CD4-positive, alpha-beta T cell (primary cell): ENCODE results near the gene SLC2A5. TPM values are rescaled to one million over a fixed set of nuclear protein-coding genes. Genes with fewer than 3 reads are reported as not detected.
"Not testable (repeated sequence)": the region's sequence is repeated elsewhere in the genome, so short reads cannot be mapped to it uniquely, and the experiment has no call there.

Experiments used
- ATAC-seq: fragments of 200-7000 bp; cut with Tn5 transposase; one replicate; pipeline ENCODE4 v1.10.0; 2022; ENCODE audit warnings: mild to moderate bottlenecking; ENCODE audit not compliant: poor library complexity
- CTCF ChIA-PET: fragments of 350-600 bp; sonication (Branson Sonifier 250); formaldehyde crosslinking; loops from one replicate; lab custom pipeline; 2021; ENCODE audit warnings: antibody characterized with exemption, inconsistent platforms; lab: Charles Lee
- POLR2A ChIA-PET: fragments of 350-600 bp; sonication (Branson Sonifier 250); formaldehyde crosslinking; loops from one replicate; lab custom pipeline; 2021; ENCODE audit warnings: antibody characterized with exemption, inconsistent platforms; lab: Charles Lee
- DNase-seq, 14 experiments: peaks; one replicate each; pipeline ENCODE4 v3.0.0-alpha.2; 2013 to 2020; ENCODE audit warnings: mixed read lengths in 2 of 14
- H3K27ac ChIP-seq, 2 donors: one replicate each; pipeline versions ENCODE4 v1.5.1 to v1.7.0; 2013; ENCODE audit warnings: low read length in 2 of 2, low read depth in 1 of 2, mild to moderate bottlenecking in 1 of 2
- H3K27me3 ChIP-seq, 2 experiments: 1 replicate in 1 of 2; 2 replicates in 1 of 2; pipeline versions ENCODE4 v1.6.1 to v1.7.0; 2013; ENCODE audit warnings: low read length in 2 of 2, control low read depth in 1 of 2, mild to moderate bottlenecking in 1 of 2, moderate library complexity in 1 of 2; ENCODE audit not compliant: insufficient read depth in 2 of 2, control insufficient read depth in 1 of 2
- H3K36me3 ChIP-seq: one replicate; pipeline ENCODE4 v1.6.1; 2013; ENCODE audit warnings: low read length, control low read depth; ENCODE audit not compliant: insufficient read depth
- H3K4me1 ChIP-seq: one replicate; pipeline ENCODE4 v1.6.1; 2013; ENCODE audit warnings: low read length, control low read depth; ENCODE audit not compliant: insufficient read depth
- H3K4me3 ChIP-seq: one replicate; pipeline ENCODE4 v1.5.1; 2013; ENCODE audit warnings: mild to moderate bottlenecking, low read length, moderate library complexity
- H3K9me3 ChIP-seq, 2 experiments: 1 replicate in 1 of 2; 2 replicates in 1 of 2; pipeline versions ENCODE4 v1.6.1 to v1.7.0; 2013; ENCODE audit warnings: low read length in 2 of 2, mild to moderate bottlenecking in 2 of 2, control low read depth in 1 of 2, moderate library complexity in 1 of 2; ENCODE audit not compliant: control insufficient read depth in 1 of 2, insufficient read depth in 1 of 2
- H3K27ac Mint-ChIP-seq: one replicate; pipeline ENCODE4 v1.8.0; 2020; ENCODE audit warnings: mixed read lengths
- H3K27me3 Mint-ChIP-seq: one replicate; pipeline ENCODE4 v1.8.0; 2021; ENCODE audit warnings: mixed read lengths
- H3K36me3 Mint-ChIP-seq: one replicate; pipeline ENCODE4 v1.8.0; 2021; ENCODE audit warnings: low read depth, mixed read lengths
- H3K4me1 Mint-ChIP-seq: one replicate; pipeline ENCODE4 v1.8.0; 2021; ENCODE audit warnings: low read depth, mixed read lengths
- H3K4me3 Mint-ChIP-seq: one replicate; pipeline ENCODE4 v1.8.0; 2020; ENCODE audit warnings: mild to moderate bottlenecking, mixed read lengths
- H3K9me3 Mint-ChIP-seq: one replicate; pipeline ENCODE4 v1.8.0; 2020; ENCODE audit warnings: mixed read lengths
- CTCF ChIP-seq: fragments of 200-600 bp; IDR thresholded peaks from one replicate; pipeline ENCODE4 v1.8.0; 2022; ENCODE audit warnings: antibody characterized with exemption, mild to moderate bottlenecking
- intact Hi-C, 2 experiments: fragments of 100-400 bp; cut with DNase I in 1 of 2; cut with micrococcal nuclease in 1 of 2; formaldehyde crosslinking; loops; one replicate each; pipeline versions ENCODE4 v1.15.1 to v1.9.0; 2023 to 2025; cut with DNase I, micrococcal nuclease
- total RNA-seq, 174 experiments: library from RNA in 2 of 174; stranded (reverse) in 2 of 174; gene quantifications; one replicate each; pipeline ENCODE4 v1.2.3 and lab custom pipeline; 2021 to 2026

SLC2A5 gene
- total RNA-seq, 2 experiments from 2014 or later: not detected

GRCh38 chr1:9095818-9096217, 26.4 kb upstream of the SLC2A5 start:
- Mint-ChIP-seq H3K27me3 (peaks cover 5% of the 10 kb centered on the region), H3K36me3 (no peaks in the 10 kb centered on the region), H3K4me3 (no peak overlapping the region), H3K9me3 (no peaks in the 10 kb centered on the region), H3K27ac (no peak overlapping the region), H3K4me1 (no peaks in the 10 kb centered on the region)
- CTCF ChIA-PET: no interaction called here
- no peaks in the 10 kb centered on the region for H3K9me3 ChIP-seq
- H3K27ac ChIP-seq: no peak overlapping the region
- DNase-seq (no peak), ATAC-seq (no peak)
- peaks cover 0 to 2% of the 10 kb centered on the region in 2 experiments for H3K27me3 ChIP-seq
- H3K36me3 ChIP-seq: no peaks in the 10 kb centered on the region
- POLR2A ChIA-PET: no interaction called here
- TF ChIP-seq CTCF: no peak
- no peaks in the 10 kb centered on the region for H3K4me1 ChIP-seq
- intact Hi-C loops: loop anchor here in 1 of 2 experiments (5.0 kb wide), 1 partner anchor 179 kb away; no protein-coding TSS in a partner anchor
- no peak overlapping the region for H3K4me3 ChIP-seq

DNA sequence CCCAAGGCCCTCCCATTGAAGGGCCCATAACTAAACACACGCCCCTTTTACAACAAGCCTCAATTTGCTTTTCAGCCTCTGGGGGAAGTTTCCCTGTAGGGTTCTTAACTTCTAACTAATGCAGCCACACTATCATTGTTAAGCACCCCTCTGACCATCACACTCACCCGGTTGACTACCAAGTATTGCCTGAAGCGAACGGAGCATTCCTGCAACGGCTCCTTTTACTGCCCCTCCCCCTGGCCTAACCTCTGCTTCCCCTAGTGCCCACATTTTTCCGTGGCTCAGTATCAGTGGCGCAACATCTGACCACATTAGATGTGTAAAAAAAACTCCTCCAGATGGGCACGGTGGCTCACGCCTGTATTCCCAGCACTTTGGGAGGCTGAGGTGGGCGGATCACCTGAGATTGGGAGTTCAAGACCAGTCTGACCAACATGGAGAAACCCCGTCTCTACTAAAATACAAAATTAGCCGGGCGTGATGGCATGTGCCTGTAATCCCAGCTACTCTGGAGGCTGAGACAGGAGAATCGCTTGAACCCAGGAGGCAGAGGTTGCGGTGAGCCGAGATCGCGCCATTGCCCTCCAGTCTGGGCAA, 24.7 kb upstream of the SLC2A5 start:
- H3K4me1 ChIP-seq, H3K27ac Mint-ChIP-seq, CTCF ChIA-PET, H3K9me3 Mint-ChIP-seq, DNase-seq, H3K27me3 ChIP-seq, H3K4me1 Mint-ChIP-seq, H3K27me3 Mint-ChIP-seq, ATAC-seq, H3K36me3 ChIP-seq, intact Hi-C loops, H3K4me3 Mint-ChIP-seq, H3K36me3 Mint-ChIP-seq, H3K4me3 ChIP-seq, H3K9me3 ChIP-seq, H3K27ac ChIP-seq: not testable (repeated sequence)
- POLR2A ChIA-PET: interaction anchor here (0.5 kb wide), 1 partner anchor 10 kb away, joined by 3 read pairs; no protein-coding TSS in a partner anchor

DNA sequence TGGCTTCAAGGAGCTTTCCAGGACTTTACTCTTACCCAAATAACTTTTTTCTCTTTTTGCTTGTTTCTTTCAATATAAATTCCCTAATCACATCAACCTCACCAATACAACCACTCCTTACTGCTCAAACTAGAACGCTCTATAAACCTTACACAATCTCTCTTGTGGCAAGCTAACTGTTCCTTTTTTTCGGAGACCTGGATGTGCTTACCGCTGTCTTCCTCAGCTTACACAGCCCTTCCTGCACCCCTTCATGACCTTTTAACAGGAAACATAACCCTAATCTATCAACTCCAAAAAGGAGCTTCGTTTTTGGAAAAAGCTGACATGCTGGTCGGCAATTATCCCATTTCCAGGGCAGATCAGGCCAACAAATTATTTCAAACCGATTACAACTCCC, 24.1 kb upstream of the SLC2A5 start:
- ChIA-PET POLR2A (interaction anchor here (0.5 kb wide), 1 partner anchor 9 kb away, joined by 3 read pairs; no protein-coding TSS in a partner anchor), CTCF (no interaction called here)
- H3K4me1 Mint-ChIP-seq: no peaks in the 10 kb centered on the region
- TF ChIP-seq CTCF: no peak
- peaks cover 5% of the 10 kb centered on the region for H3K27me3 Mint-ChIP-seq
- Histone ChIP-seq H3K36me3 (no peaks in the 10 kb centered on the region), H3K4me3 (no peak overlapping the region), H3K4me1 (no peaks in the 10 kb centered on the region), H3K27ac (no peak overlapping the region), H3K27me3 (peaks cover 0 to 2% of the 10 kb centered on the region in 2 experiments), H3K9me3 (no peaks in the 10 kb centered on the region)
- intact Hi-C loops: no loop called here
- no peaks in the 10 kb centered on the region for H3K9me3 Mint-ChIP-seq
- H3K27ac Mint-ChIP-seq: no peak overlapping the region
- DNase-seq: no peak
- ATAC-seq: no peak
- H3K4me3 Mint-ChIP-seq: no peak overlapping the region
- H3K36me3 Mint-ChIP-seq: no peaks in the 10 kb centered on the region

GRCh38 chr1:9093091-9093490, 23.7 kb upstream of the SLC2A5 start:
- ATAC-seq: no peak
- POLR2A ChIA-PET: no interaction called here
- no peaks in the 10 kb centered on the region for H3K4me1 ChIP-seq
- no peak overlapping the region for H3K27ac Mint-ChIP-seq
- no peaks in the 10 kb centered on the region for H3K9me3 Mint-ChIP-seq
- H3K36me3 Mint-ChIP-seq: no peaks in the 10 kb centered on the region
- no peak overlapping the region for H3K4me3 ChIP-seq
- H3K4me1 Mint-ChIP-seq: no peaks in the 10 kb centered on the region
- CTCF ChIA-PET: no interaction called here
- no peak overlapping the region for H3K27ac ChIP-seq
- no peaks in the 10 kb centered on the region for H3K9me3 ChIP-seq
- DNase-seq: no peak
- peaks cover 5% of the 10 kb centered on the region for H3K27me3 Mint-ChIP-seq
- H3K4me3 Mint-ChIP-seq: no peak overlapping the region
- no peaks in the 10 kb centered on the region for H3K36me3 ChIP-seq
- intact Hi-C loops: no loop called here
- H3K27me3 ChIP-seq: peaks cover 0 to 4% of the 10 kb centered on the region in 2 experiments
- no peak for TF ChIP-seq CTCF
